ENCODE results near the gene TXNL1.

TXNL1 gene

DNA sequence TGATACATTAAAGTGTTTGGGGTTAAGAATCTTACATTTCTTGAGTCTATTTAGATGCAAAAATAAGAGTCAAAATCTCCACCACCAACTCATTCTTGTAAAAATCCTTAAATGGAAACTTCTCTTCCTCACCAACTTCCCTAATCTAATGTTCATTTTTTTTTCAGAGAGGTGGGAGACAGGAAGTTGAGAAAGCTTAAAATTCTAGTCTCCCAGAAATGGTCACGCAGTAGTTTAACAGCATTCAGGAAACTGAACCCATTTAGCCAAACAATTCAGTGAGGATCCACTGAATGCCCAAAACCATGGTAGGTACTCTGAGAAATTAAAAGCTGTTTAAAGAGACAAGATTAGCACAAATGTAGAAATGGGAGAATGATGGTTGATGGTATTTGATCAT, 69.0 kb downstream of the TXNL1 start:
- no peak for DNase-seq (ENCODE audit: low read depth)

DNA sequence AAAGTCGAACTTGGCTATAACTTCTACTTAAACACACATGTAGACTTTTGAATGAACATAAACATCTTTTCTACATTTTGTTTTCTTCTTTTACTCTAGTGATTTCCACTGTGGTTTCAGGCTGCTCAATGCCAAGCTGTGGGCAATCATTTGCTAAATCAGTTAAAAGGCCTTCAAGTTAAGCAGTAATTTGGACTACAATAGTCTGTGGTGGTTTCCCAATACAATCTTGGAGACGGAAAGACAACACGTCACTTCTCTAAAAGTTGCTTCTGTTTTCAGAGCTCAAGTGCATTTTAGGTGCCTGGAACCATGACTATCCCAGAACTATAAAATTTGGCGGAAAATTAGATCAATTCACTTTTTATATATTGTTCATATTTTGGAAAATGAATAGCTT, 69.4 kb downstream of the TXNL1 start:
- DNase-seq (ENCODE audit: low read depth) = no peak

DNA sequence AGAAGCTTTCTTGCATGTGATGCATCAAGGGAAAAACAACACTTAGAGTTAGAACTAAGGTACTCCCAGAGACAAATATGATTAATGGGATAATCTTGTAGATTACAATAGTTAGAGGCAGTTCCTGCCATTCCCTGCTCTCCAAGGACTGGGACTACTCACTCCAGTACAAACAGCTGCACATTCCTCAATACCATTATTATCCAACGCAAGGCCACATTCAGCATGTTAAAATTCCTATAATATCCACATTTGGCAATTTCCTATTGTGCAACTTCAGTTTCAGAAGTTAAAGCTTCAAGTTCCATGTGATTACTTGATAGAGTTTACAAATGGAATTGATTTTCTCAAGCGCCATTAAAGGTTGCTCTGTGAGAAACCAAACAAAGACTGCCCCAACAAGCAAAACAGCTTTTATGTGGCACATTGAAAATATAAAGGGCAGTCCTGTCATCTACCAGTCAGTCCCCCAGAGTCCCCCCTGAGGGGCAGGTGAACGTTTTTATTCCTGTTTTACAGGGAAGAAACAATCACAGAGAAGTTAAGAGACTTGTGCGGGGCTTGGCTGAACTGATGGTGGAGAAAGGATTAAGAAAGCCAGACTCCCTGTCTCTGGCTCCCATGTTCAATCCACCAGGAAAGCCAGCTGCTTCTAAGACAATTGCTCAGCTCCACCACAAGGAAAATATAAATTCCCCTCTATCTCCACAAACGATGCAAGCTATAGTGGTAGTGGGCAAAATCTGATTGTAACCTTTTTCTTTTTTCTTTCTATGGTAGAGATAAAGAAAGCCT, 72.6 kb downstream of the TXNL1 start:
- DNase-seq (ENCODE audit: low read depth) = no peak

DNA sequence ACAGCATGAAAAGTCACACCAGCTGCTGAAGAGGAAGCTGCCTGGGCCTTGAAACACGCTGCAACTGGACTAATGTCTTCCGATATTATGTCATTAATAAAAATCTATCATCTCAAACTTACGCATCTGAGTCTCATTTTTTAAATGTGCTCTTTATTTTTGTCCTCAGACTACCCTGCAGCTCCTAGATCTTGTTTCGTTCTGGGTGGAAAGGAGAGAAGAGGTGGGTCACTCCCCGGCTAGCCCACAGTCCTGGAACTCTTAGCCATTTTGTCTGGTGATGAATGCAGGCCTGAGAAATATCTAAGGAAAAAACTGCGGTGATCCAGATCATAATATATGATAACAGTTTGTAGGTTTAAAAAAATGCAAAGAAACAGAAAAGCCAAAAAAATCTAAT, 73.3 kb downstream of the TXNL1 start:
- DNase-seq (ENCODE audit: low read depth) = no peak

DNA sequence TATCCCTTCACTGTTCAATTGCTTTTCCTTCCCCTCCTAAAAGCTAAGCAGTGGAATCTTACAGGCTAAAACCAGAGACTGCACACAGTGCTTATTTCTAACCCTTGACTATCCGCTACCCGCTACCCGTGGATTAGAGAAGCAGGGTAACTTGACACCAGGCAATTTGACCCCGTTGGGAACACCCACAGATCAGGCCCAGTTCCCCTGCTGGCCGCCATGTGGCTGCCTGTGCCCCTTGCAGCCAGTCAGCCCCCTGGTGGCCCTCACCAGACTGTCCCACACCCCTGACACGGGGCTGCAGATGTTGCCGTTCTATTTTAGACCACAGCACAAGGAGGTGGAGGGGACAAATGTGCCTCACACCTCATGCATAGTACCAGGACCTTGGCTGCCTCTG, 74.8 kb downstream of the TXNL1 start:
- no peak for DNase-seq (ENCODE audit: low read depth)

DNA sequence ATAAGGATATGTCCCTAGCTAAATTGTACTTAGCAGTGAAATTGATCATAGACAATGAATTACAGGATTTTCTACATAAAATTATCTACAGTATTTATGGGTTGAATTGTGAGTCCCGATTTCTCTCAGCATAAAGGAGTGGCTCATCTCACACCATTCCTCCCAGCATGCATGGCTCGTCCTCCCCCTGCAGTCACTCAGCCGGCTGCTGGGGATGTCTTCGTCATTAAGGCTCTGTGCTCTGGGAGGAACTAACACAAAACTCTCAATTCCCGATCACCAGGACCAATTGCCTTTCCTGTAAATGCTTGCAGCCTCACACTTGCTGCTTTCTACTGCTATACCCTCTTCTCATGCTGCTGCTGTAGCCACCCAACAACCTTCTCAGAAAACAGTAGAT, 75.9 kb downstream of the TXNL1 start:
- no peak for DNase-seq (ENCODE audit: low read depth)

DNA sequence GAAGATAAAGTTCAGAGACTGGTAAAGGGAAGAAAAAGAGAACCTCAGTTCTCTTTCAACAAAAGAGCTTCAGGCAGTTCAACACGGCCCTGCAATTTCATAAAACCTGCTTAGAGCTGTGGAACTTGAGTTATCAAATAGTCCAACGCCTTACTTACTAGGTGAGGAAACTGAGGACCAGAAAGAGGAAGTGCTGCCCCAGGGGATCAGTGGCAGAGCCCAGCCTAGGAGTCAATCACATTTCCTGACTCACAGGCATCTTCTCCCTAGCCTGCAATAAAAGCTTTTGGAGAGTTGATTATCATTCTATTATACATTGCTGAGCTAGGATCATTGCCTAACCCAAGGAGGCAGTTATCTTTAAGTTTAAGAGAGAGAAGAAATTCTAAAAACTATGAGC, 77.4 kb downstream of the TXNL1 start:
- no peak for DNase-seq (ENCODE audit: low read depth)

DNA sequence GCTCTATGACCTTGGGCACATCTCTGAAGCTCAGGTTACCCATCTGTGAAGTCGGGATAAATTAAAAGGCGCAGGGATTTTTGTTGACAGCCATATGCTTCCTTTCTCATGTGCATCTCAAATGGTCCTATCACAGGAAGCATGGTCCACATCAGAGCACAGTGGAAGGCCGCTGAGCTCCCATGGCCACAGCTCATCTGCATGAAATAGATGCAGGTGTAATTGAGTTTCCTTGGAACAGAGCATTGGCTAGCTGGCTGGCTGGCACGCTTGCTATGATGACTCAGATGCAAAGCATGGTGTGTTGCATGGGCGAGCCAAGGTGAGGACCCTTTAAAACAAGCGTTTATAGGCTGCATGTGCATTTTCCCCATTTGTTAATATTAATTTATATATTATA, 79.3 kb downstream of the TXNL1 start:
- DNase-seq (ENCODE audit: low read depth) = no peak

DNA sequence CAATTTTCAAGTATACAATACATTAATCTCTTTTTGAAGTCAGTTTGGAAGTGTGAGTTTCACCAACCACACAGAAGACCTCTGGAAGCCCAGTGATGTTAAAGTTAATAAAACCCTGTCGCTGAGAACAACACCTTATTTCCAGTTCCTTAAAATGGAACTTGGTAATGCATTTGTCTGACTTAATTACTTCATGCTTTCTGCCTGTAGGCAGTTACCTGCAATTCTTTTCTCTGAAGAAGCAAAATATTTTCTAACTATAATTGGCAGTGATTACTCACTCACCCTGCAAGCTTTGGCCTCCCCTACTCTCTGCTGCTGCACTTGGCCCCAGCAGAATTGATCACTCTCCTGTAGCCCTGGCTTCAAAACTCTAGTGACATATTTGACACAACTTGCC, 81.5 kb downstream of the TXNL1 start:
- no peak for DNase-seq (ENCODE audit: low read depth)

DNA sequence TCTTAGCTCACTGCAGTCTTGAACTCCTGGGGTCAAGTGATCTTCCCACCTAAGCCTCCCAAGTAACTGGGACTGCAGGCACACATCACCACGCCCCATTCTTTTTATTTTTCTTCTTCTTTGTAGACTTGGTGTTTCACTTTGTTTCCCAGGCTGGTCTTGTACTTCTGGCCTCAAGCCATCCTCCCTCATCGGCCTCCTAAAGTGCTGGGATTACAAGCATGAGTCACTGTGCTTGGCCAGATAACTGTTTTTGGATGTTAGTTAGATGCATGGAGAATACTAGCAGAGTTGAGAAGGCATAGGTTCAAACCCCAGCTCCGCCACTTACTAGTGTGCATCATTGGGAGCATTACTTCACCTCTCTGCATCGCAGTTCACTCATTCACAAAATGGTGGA, 88.3 kb downstream of the TXNL1 start:
- no peak for DNase-seq (ENCODE audit: low read depth)

Data from stimulated activated CD8-positive, alpha-beta memory T cell treated with anti-CD3 and anti-CD28 coated beads, Interleukin-4, amount 100 ng/mL, for 24 hours (primary cell).